Esophagus muscularis mucosa (tissue), 4 donors: ENCODE measurements around the gene TNC. TPM values are rescaled to one million over a fixed set of nuclear protein-coding genes. Genes with fewer than 3 reads are reported as not detected.
A peak's percentile ranks its signal among the peaks of the same experiment; 100 is the strongest.

Source experiments
- DNase-seq: peaks from one replicate; pipeline ENCODE4 v3.0.0-alpha.2; 2017; ENCODE audit errors: extremely low spot score
- H3K27ac ChIP-seq, 4 donors: fragments of 200-600 bp; sonication (generic); replicated peaks in 1 of 4; 1 replicate in 3 of 4; 2 replicates in 1 of 4; pipeline ENCODE4 v1.5.1; 2016 to 2019; ENCODE audit warnings: mild to moderate bottlenecking in 1 of 4
- H3K27me3 ChIP-seq, 4 donors: fragments of 200-600 bp; sonication (generic); one replicate each; pipeline versions ENCODE4 v1.5.1 to v1.6.0; 2016 to 2019
- H3K36me3 ChIP-seq, 4 donors: fragments of 200-600 bp; sonication (generic); one replicate each; pipeline ENCODE4 v1.5.1; 2016 to 2019
- H3K4me1 ChIP-seq, 4 donors: fragments of 200-600 bp; sonication (generic); one replicate each; pipeline ENCODE4 v1.5.1; 2016 to 2019
- H3K4me3 ChIP-seq, 4 donors: fragments of 200-600 bp; sonication (generic); 1 replicate in 2 of 4; 2 replicates in 2 of 4; pipeline ENCODE4 v1.5.1; 2016 to 2019; ENCODE audit warnings: mild to moderate bottlenecking in 4 of 4, moderate library complexity in 1 of 4
- H3K9me3 ChIP-seq, 4 donors: fragments of 200-600 bp; sonication (generic); 1 replicate in 3 of 4; 2 replicates in 1 of 4; pipeline ENCODE4 v1.5.1; 2016 to 2019
- EP300 ChIP-seq: sonication (generic); formaldehyde crosslinking; IDR thresholded peaks from one replicate; pipeline ENCODE4 v1.6.1; 2017; ENCODE audit warnings: antibody characterized with exemption
- POLR2A ChIP-seq: fragments of 450-650 bp; IDR thresholded peaks from one replicate; pipeline ENCODE4 v1.6.1; 2017; ENCODE audit warnings: antibody characterized with exemption, moderate library complexity, mild to moderate bottlenecking, low read depth
- POLR2AphosphoS5 ChIP-seq, 2 donors: sonication (generic); formaldehyde crosslinking; IDR thresholded peaks; one replicate each; pipeline ENCODE4 v1.6.1; 2017; ENCODE audit warnings: antibody characterized with exemption in 2 of 2
- WGBS: methylation state at CpG from one replicate; pipeline ENCODE4 v1.1.5; 2018; 5-methylcytosine and 5-hydroxymethylcytosine counted together
- intact Hi-C: fragments of 100-400 bp; cut with DNase I; formaldehyde crosslinking; loops from one replicate; pipeline ENCODE4 v1.15.1; 2023
- total RNA-seq, 4 donors: library from RNA; depleted of rRNA; stranded (reverse); fragments of >200 nt; gene quantifications; one replicate each; pipeline versions ENCODE4 v1.1.0 to v1.2.1, GENCODE V29; 2016
- TF ChIP-seq, protein P1 (sequence below), 3 experiments: fragments of 200-600 bp in 2 of 3; fragments of 450-650 bp in 1 of 3; sonication (generic) in 2 of 3; IDR thresholded peaks; one replicate each; pipeline ENCODE4 v1.5.1; 2017 to 2019; ENCODE audit warnings: antibody characterized with exemption in 3 of 3, mild to moderate bottlenecking in 2 of 3, moderate library complexity in 1 of 3

The TNC gene
- total RNA-seq, 4 donors from 2014 or later: 216 to 576 (median 478) TPM

DNA sequence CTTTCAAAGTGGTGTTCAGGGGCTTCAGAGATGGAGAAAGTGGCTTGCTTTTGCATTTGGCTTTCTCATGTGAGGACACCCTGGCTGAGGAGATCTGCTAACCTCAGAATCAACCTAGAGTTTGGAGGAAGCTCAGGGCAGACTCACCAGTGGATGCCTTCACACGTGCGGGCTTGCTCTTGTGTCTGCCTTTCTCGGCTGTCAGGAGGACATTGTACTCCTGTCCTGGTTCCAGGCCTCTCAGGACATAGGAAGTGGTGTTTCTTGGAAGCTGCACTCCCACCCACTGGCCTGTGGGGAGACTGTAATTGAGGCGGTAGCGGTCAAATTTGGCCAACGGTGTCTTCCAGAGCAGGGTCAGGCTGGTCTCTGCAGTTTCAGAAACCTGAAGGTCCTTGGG lies 44.5 kb downstream of the TNC start:
- WGBS: 100% methylated on average over 3 of the region's 6 CpGs
- TF ChIP-seq POLR2AphosphoS5 (IDR thresholded peaks at IDR 0.05) (no peak), POLR2A (no peak), EP300 (no peak)
- TF ChIP-seq, protein P1, sequence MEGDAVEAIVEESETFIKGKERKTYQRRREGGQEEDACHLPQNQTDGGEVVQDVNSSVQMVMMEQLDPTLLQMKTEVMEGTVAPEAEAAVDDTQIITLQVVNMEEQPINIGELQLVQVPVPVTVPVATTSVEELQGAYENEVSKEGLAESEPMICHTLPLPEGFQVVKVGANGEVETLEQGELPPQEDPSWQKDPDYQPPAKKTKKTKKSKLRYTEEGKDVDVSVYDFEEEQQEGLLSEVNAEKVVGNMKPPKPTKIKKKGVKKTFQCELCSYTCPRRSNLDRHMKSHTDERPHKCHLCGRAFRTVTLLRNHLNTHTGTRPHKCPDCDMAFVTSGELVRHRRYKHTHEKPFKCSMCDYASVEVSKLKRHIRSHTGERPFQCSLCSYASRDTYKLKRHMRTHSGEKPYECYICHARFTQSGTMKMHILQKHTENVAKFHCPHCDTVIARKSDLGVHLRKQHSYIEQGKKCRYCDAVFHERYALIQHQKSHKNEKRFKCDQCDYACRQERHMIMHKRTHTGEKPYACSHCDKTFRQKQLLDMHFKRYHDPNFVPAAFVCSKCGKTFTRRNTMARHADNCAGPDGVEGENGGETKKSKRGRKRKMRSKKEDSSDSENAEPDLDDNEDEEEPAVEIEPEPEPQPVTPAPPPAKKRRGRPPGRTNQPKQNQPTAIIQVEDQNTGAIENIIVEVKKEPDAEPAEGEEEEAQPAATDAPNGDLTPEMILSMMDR (IDR thresholded peaks at IDR 0.05): no peak
- DNase-seq: no peak
- H3K4me3 ChIP-seq: no peak overlapping the region
- peaks cover 0 to 79% (median 57%) of the 10 kb centered on the region in 4 donors for H3K36me3 ChIP-seq
- H3K27me3 ChIP-seq: no peaks in the 10 kb centered on the region
- H3K27ac ChIP-seq: peak overlapping the region in 2 of 4 donors; percentile 22 to 33
- no peaks in the 10 kb centered on the region for H3K9me3 ChIP-seq
- intact Hi-C loops: no loop called here
- H3K4me1 ChIP-seq: peaks cover 0 to 22% (median 14%) of the 10 kb centered on the region in 4 donors

DNA sequence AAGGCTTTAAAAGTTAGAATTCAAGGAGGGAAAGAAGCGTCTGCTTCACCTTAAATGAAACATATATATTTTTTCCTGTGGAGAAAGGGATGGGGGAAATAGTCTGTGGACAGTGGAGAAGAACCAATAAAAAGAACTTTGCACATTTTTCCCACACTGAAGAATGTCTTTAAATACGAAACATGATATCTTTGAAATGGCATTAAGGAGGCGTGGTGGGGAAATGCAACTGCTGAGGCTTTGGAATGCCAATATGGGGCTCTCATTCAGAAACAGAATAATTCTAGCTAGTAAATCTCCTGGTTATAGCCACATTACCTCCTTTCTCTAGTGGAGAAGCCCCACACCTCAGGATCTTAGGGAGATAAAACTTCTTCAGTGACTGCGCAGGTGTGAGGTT lies 46.8 kb downstream of the TNC start:
- H3K9me3 ChIP-seq: no peaks in the 10 kb centered on the region
- no peak overlapping the region for H3K4me3 ChIP-seq
- peaks cover 0 to 61% (median 39%) of the 10 kb centered on the region in 4 donors for H3K36me3 ChIP-seq
- H3K27me3 ChIP-seq: no peaks in the 10 kb centered on the region
- WGBS: 89% methylated on average over 4 of the region's 4 CpGs
- intact Hi-C loops: no loop called here
- peaks cover 0 to 45% (median 36%) of the 10 kb centered on the region in 4 donors for H3K4me1 ChIP-seq
- H3K27ac ChIP-seq: peak overlapping the region; percentile 84 to 92 (median 90)
- TF ChIP-seq POLR2AphosphoS5 (IDR thresholded peaks at IDR 0.05) (no peak), POLR2A (no peak), EP300 (no peak)
- TF ChIP-seq, protein P1 (IDR thresholded peaks at IDR 0.05): no peak
- DNase-seq: no peak

DNA sequence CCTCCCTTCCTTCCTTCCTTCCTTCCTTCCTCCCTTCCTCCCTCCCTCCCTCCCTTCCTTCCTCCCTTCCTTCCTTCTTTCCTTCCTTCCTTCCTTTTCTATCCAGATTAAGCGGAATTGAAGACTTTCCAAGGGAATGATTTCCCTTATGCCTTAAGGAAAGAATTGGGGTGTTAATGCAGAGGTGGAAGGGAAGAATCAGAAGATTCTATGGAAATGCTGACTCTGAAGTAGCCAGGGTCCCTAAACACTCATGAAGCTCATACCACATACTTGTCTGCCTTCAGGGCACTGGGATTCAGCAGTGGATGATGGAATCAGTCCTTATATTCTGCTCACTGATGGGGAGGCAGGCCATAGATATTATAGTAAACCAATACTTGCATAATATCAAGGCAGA lies 48.2 kb downstream of the TNC start:
- no peak for TF ChIP-seq EP300
- no peak for TF ChIP-seq POLR2AphosphoS5 (IDR thresholded peaks at IDR 0.05)
- TF ChIP-seq POLR2A: no peak
- TF ChIP-seq, protein P1 (IDR thresholded peaks at IDR 0.05): no peak
- Histone ChIP-seq H3K9me3 (no peaks in the 10 kb centered on the region), H3K4me3 (no peak overlapping the region), H3K27me3 (no peaks in the 10 kb centered on the region), H3K4me1 (peaks cover 0 to 59% (median 49%) of the 10 kb centered on the region in 4 donors), H3K27ac (peak overlapping the region; percentile 84 to 92 (median 90)), H3K36me3 (peaks cover 0 to 47% (median 25%) of the 10 kb centered on the region in 4 donors)
- no peak for DNase-seq
- WGBS: 89% methylated on average over 1 of the region's 1 CpG
- intact Hi-C loops: no loop called here

DNA sequence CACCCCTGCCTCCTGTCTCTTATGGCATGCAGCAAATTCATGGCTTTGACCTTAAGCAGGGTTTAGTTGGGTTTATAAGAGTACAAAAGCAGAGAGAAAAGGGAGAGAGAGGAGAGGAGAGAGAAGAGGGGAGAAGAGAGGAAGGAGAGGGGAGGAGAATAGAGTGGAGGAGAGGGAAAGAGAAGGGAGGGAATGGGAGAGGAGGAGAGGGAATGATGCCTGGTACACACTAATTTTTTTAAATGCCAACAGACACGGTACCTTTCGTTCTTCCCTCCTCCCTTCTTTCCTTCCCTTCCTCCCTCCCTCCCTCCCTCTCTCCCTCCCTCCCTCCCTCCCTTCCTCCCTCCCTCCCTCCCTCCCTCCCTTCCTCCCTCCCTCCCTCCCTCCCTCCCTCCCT lies 48.7 kb downstream of the TNC start:
- no peaks in the 10 kb centered on the region for H3K9me3 ChIP-seq
- H3K27me3 ChIP-seq: no peaks in the 10 kb centered on the region
- WGBS: 81% methylated on average over 2 of the region's 2 CpGs
- DNase-seq: peak; percentile 10
- H3K27ac ChIP-seq: peak overlapping the region; percentile 84 to 92 (median 90)
- TF ChIP-seq, protein P1 (IDR thresholded peaks at IDR 0.05): no peak
- TF ChIP-seq EP300 (no peak), POLR2AphosphoS5 (IDR thresholded peaks at IDR 0.05) (no peak), POLR2A (no peak)
- intact Hi-C loops: no loop called here
- H3K36me3 ChIP-seq: peaks cover 0 to 46% (median 20%) of the 10 kb centered on the region in 4 donors
- no peak overlapping the region for H3K4me3 ChIP-seq
- H3K4me1 ChIP-seq: peaks cover 0 to 64% (median 54%) of the 10 kb centered on the region in 4 donors

DNA sequence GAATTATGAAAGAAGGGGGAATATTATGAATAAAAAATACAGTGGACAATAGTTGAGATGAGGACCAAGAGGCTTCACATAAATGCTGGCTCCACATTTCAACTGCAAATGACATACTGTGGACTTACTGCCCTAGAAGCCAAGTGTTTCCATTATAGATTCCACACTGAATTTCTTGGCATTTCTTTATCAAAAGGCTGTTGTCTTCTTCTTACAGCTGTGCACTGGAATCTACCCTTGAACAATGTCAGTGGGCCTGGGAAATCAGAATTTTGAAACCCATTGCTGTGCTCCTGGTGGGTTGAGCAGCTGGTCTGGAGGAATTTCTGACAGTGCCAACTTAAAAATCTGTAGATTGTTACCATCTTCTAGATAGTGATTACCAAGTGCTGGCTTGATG lies 49.9 kb downstream of the TNC start:
- Histone ChIP-seq H3K9me3 (no peaks in the 10 kb centered on the region), H3K4me3 (no peak overlapping the region), H3K36me3 (peaks cover 0 to 33% (median 9%) of the 10 kb centered on the region in 4 donors), H3K27ac (peak overlapping the region; percentile 84 to 92 (median 90)), H3K27me3 (no peaks in the 10 kb centered on the region), H3K4me1 (peaks cover 4 to 77% (median 66%) of the 10 kb centered on the region in 4 donors)
- TF ChIP-seq POLR2AphosphoS5 (IDR thresholded peaks at IDR 0.05) (no peak), EP300 (no peak), POLR2A (no peak)
- TF ChIP-seq, protein P1 (IDR thresholded peaks at IDR 0.05): no peak
- intact Hi-C loops: no loop called here
- no peak for DNase-seq
